Heart left ventricle (tissue), 16 donors: ENCODE data around the gene PEF1. TPM values are rescaled to one million over a fixed set of nuclear protein-coding genes. Genes with fewer than 3 reads are reported as not detected.

Experiments used
- ATAC-seq, 4 donors: fragments of 200-7000 bp; cut with Tn5 transposase; one replicate each; pipeline ENCODE4 v1.9.1; 2020 to 2022; ENCODE audit warnings: moderate library complexity in 4 of 4, mild to moderate bottlenecking in 3 of 4, moderate number of reproducible peaks in 1 of 4
- DNase-seq, 5 donors: peaks; one replicate each; pipeline ENCODE4 v3.0.0-alpha.2; 2020
- H3K27ac ChIP-seq, 12 donors: fragments of 200-600 bp; sonication (generic) in 4 of 12; one replicate each; pipeline versions ENCODE4 v1.5.0 to v1.8.0; 2016 to 2022; ENCODE audit warnings: mild to moderate bottlenecking in 2 of 12
- H3K27me3 ChIP-seq, 9 donors: fragments of 200-600 bp; sonication (generic) in 2 of 9; one replicate each; pipeline versions ENCODE4 v1.5.1 to v1.8.0; 2016 to 2022; ENCODE audit warnings: mild to moderate bottlenecking in 3 of 9
- H3K36me3 ChIP-seq, 9 donors: fragments of 200-600 bp; sonication (generic) in 2 of 9; one replicate each; pipeline versions ENCODE4 v1.5.0 to v1.8.0; 2018 to 2022; ENCODE audit warnings: mild to moderate bottlenecking in 2 of 9
- H3K4me1 ChIP-seq, 12 donors: fragments of 200-600 bp; sonication (generic) in 4 of 12; one replicate each; pipeline versions ENCODE4 v1.5.0 to v1.8.0; 2016 to 2022; ENCODE audit warnings: mild to moderate bottlenecking in 3 of 12
- H3K4me3 ChIP-seq, 12 donors: fragments of 200-600 bp; sonication (generic) in 4 of 12; one replicate each; pipeline versions ENCODE4 v1.5.0 to v1.8.0; 2017 to 2022; ENCODE audit warnings: mild to moderate bottlenecking in 9 of 12, moderate library complexity in 4 of 12
- H3K9me3 ChIP-seq, 12 donors: fragments of 200-600 bp; sonication (generic) in 4 of 12; one replicate each; pipeline versions ENCODE4 v1.5.0 to v1.8.0; 2016 to 2022; ENCODE audit warnings: mild to moderate bottlenecking in 1 of 12
- CTCF ChIP-seq, 12 donors: fragments of 200-600 bp; sonication (generic) in 4 of 12; IDR thresholded peaks; one replicate each; pipeline versions ENCODE4 v1.5.0 to v1.8.0; 2018 to 2022; ENCODE audit warnings: antibody characterized with exemption in 12 of 12, mild to moderate bottlenecking in 5 of 12
- POLR2A ChIP-seq, 2 donors: fragments of 450-650 bp; IDR thresholded peaks; one replicate each; pipeline ENCODE4 v1.6.1; 2017; ENCODE audit warnings: antibody characterized with exemption in 2 of 2, mild to moderate bottlenecking in 2 of 2, moderate library complexity in 2 of 2
- WGBS, 4 donors: extraction: QIAGEN DNeasy Blood & Tissue Kit in 2 of 4; methylation state at CpG; one replicate each; pipeline versions ENCODE4 v1.1.5 to v1.1.7; 2013 to 2018; 5-methylcytosine and 5-hydroxymethylcytosine counted together
- intact Hi-C, 10 donors: fragments of 100-400 bp; cut with DNase I; formaldehyde crosslinking; loops; one replicate each; pipeline versions ENCODE4 v1.11.1 to v1.14.2; 2022
- polyA plus RNA-seq, 2 donors: library from polyadenylated mRNA; stranded (reverse); fragments of 200-250 nt; gene quantifications; one replicate each; pipeline ENCODE4 v1.2.3, GENCODE V29; 2013
- total RNA-seq, 9 donors: library from RNA; depleted of rRNA in 2 of 9; stranded (reverse); fragments of >200 nt in 2 of 9; fragmentation: NEBNext Ultra II Directional in 3 of 9; extraction: Animal tissue kit (Norgen Biotek cat#: 25700) in 3 of 9; gene quantifications; one replicate each; pipeline versions ENCODE4 v1.1.0 to v1.2.4, GENCODE V29; 2016 to 2023
- donor health status: ischemic (EF 13 %, LVEDD 7.1; RV severe dilation, severe dysfunction).
- donor health status: healthy with polysubstance abuse.
- donor health status: DM: no; HTN: yes; CAD: no.
- donor health status: DM: no; HTN: no; CAD: no.
- donor health status: ischemic (EF 25% LVEDD 6.9; RV normal size, moderate dysfunction).
- donor health status: ischemic (EF 25% LVEDD 5.7; RV mildly dilated, moderate dysfunction).
- donor health status: healthy.
- donor health status: DM: yes; HTN: yes; CAD: no.
- donor health status: ischemic (EF 35%, LVEDD 5.7; RV mildly dilated, moderate dysfunction).
- donor health status: nonischemic (EF 11% LVEDD 7.7; RV severe dilation, severe dysfunction).
- donor health status: DM: yes; HTN: yes; CAD: no.
- donor health status: PGD.
- donor health status: ischemic (EF 29% LVEDD 5.4; RV normal size, mild dysfunction).
- donor health status: nonischemic (EF 23%, LVEDD 6.1; RV moderate dilation, normal function).

The PEF1 gene
- total and polyA plus RNA-seq, 11 donors, result 32.2 to 106 (median 42.4) TPM

DNA sequence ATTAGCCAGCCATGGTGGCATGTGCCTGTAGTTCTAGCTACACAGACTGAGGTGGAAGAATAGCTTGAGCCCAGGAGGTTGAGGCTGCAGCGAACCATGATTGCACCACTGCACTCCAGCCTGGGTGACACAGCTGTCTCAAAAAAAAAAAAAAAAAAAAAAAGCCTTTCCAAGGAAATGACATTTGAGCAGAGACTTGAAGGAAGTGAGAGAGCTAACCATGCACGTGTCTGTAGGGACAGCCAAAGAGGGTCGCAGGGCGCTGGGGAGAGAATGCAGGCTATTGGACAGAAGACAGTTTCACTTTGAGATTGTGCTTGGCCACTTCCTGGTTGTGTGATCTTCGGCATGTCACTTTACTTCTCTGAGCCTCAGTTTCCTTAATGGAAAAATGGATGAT, 20.4 kb downstream of the PEF1 start:
- no peak for ATAC-seq
- H3K27ac ChIP-seq, result peak overlapping the region in 1 of 12 donors; percentile 94
- DNase-seq, result no peak
- H3K9me3 ChIP-seq, result no peaks in the 10 kb centered on the region
- H3K27me3 ChIP-seq, result no peaks in the 10 kb centered on the region
- no peak for TF ChIP-seq POLR2A (IDR thresholded peaks at IDR 0.05)
- TF ChIP-seq CTCF (IDR thresholded peaks at IDR 0.05), result no peak
- peaks cover 3 to 60% (median 36%) of the 10 kb centered on the region in 12 donors for H3K4me1 ChIP-seq
- intact Hi-C loops, result no loop called here
- H3K36me3 ChIP-seq, result peaks cover 0 to 21% (median 13%) of the 10 kb centered on the region in 9 donors
- H3K4me3 ChIP-seq, result no peak overlapping the region
- WGBS, 4 donors, result 59 to 69% (median 64%) methylated on average over 5 of the region's 5 CpGs

DNA sequence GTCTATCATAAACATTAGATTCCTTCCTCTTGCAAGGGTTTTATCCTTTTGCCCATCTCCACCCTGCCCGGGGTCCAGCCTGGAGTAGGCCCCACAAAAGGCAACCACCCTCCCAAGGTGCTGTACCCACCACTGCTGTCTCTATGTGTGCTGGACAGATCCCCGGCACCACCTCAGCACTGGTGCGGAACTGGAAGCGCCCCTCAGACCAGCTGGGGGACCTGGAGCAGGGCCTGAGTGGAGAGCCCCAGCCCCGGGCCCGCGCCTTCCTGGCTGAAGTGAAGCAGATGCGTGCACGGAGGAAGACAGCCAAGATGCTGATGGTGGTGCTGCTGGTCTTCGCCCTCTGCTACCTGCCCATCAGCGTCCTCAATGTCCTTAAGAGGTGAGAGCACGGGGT, 21.3 kb downstream of the PEF1 start:
- Histone ChIP-seq H3K4me1 (peaks cover 3 to 55% (median 30%) of the 10 kb centered on the region in 12 donors), H3K36me3 (peaks cover 0 to 12% (median 4%) of the 10 kb centered on the region in 9 donors), H3K9me3 (no peaks in the 10 kb centered on the region), H3K27me3 (peaks cover 0 to 9% (median 0%) of the 10 kb centered on the region in 9 donors), H3K4me3 (no peak overlapping the region), H3K27ac (no peak overlapping the region)
- ATAC-seq (no peak), DNase-seq (no peak)
- TF ChIP-seq CTCF (IDR thresholded peaks at IDR 0.05), result no peak
- no peak for TF ChIP-seq POLR2A (IDR thresholded peaks at IDR 0.05)
- intact Hi-C loops, result no loop called here
- 96 to 97% (median 97%) methylated on average over 11 to 12 of the region's 12 CpGs for WGBS, 4 donors

DNA sequence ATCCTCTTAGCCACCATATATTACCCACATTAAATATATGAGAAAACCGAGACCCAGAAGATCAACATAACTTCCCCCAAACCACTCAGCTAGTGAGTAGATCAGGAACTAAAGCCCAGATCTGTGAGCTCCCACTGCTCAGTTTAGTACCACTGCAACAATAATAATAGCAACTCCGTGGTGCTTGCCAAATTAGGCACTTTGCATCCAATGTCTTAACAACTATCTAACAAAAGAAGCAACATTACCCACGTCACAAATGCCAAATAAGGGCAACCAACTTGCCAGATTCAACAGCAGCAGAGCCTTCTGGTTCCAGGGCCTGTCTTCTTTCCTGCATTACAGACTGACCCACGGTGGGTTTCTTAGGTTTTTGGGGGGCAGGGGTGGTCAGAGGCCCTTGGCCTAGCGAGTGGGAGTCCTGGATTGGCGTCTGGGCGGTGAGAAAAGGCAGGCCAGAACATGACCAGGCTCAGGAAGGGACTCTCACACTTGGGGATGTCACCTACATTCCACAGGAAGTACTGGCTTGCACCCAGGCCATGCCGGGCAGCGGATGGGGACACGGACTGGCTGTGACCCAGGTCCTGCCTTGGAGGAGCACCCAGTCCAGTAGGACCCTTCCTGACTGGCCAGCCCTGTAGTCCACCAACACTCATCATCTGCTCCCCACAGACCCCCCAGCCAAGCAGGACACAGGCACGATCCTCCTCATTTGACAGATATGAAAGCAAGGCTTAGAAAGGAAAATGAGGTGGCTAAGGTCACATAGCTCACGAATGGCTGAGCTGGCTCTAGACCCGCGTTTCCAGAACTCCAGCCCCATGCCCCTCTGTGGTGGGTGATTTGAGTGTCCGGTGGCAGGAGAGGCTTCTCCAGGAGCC, 22.6 kb downstream of the PEF1 start:
- peaks cover 0 to 22% (median under 1%) of the 10 kb centered on the region in 9 donors for H3K27me3 ChIP-seq
- no peaks in the 10 kb centered on the region for H3K9me3 ChIP-seq
- ATAC-seq (peak; percentile 26 to 33 (median 29)), DNase-seq (peak in 3 of 5 donors; percentile 53 to 69 (median 66))
- TF ChIP-seq POLR2A (IDR thresholded peaks at IDR 0.05) (no peak), CTCF (IDR thresholded peaks at IDR 0.05) (no peak)
- WGBS, 4 donors, result 51 to 71% (median 57%) methylated on average over 14 to 15 of the region's 15 CpGs
- H3K4me1 ChIP-seq, result peaks cover 3 to 55% (median 30%) of the 10 kb centered on the region in 12 donors
- H3K4me3 ChIP-seq, result no peak overlapping the region
- intact Hi-C loops, result no loop called here
- H3K36me3 ChIP-seq, result no peaks in the 10 kb centered on the region
- peak overlapping the region in 4 of 12 donors; percentile 13 to 39 (median 19) for H3K27ac ChIP-seq

DNA sequence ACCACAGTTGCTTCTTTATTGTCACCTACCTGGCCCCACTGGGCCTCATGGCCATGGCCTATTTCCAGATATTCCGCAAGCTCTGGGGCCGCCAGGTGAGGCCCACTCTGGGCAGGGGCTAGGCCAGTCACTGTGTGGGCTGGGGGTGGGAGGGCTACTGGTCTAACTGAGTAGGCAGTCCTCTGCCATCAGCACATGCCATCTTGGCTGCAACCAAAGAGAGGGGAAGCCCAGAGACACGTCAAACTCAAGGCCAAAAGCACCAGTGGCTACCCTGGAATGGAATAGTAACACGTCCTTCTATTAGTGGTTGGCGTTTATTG, 23.2 kb downstream of the PEF1 start:
- H3K27ac ChIP-seq, result no peak overlapping the region
- TF ChIP-seq CTCF (IDR thresholded peaks at IDR 0.05) (no peak), POLR2A (IDR thresholded peaks at IDR 0.05) (no peak)
- H3K4me1 ChIP-seq, result peaks cover 3 to 49% (median 24%) of the 10 kb centered on the region in 12 donors
- H3K4me3 ChIP-seq, result no peak overlapping the region
- ATAC-seq (no peak), DNase-seq (no peak)
- H3K9me3 ChIP-seq, result no peaks in the 10 kb centered on the region
- 95 to 98% (median 96%) methylated on average over 5 of the region's 5 CpGs for WGBS, 4 donors
- intact Hi-C loops, result no loop called here
- H3K27me3 ChIP-seq, result peaks cover 0 to 25% (median 4%) of the 10 kb centered on the region in 9 donors
- no peaks in the 10 kb centered on the region for H3K36me3 ChIP-seq
